ENCODE data around the gene SAMD13. TPM values are rescaled to one million over a fixed set of nuclear protein-coding genes. Genes with fewer than 3 reads are reported as not detected.
"Not testable (repeated sequence)": the region's sequence is repeated elsewhere in the genome, so short reads cannot be mapped to it uniquely, and the experiment has no call there.

The SAMD13 gene
- total RNA-seq, 1 donor from 2014 or later = 1.0 TPM

DNA sequence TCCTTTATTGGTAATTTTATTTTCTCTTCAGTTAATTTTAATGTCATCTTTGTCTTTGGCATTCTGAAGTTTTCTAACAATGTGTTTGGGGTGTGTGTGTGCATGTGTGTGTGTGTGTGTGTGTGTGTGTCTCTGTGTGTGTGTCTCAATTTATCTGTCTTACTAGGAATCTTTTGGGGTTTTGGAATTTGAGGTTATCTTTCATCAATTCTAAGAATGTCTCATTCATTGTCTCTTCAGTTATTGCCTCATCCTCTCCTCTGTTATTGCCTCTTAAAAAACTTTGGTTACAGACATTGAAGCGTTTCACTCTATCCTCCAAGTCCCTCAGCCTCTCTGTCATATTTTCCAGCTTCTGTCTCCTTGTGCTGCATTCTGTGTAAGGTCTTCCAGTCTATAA, 18.1 kb upstream of the SAMD13 start:
- DNase-seq (ENCODE audit: low read depth in 2 of 2) = no peak

DNA sequence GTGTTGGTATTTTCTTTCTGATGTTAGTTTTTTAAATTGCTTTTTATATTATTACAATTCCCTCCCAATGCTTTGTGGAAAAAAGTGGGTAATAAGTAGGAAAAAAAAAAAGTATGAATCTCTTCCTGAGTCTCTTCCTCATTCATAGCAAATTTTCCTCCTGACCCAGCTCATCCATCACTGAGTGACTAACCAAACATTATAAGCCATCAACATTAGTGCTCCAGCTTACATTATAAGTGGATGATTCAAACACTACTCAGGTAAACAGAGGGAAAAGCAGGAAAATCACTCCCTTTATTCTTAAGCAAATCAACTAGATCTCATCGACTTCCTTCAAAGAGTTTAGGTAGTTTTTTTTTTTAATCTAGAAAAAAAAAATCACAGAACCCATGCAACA, 15.4 kb upstream of the SAMD13 start:
- DNase-seq (ENCODE audit: low read depth in 2 of 2) = no peak

DNA sequence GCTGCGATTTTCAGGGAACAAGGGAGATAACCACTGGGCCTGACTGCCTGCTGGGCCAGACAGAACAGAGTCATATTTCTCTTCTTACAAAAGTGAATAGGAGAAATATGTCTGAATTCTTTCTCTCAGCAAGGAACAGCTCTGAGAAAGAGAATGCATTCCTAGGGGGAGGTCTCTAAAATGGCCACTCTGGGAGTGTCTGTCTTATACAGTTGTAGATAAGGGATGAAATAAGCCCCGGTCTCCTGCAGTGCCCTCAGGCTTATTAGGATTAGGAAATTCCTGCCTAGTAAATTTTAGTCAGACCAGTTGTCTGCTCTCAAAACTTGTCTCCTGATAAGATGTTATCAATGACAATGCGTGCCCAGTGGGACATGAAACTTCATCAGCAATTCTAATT, 14.1 kb upstream of the SAMD13 start:
- not testable (repeated sequence) for DNase-seq (ENCODE audit: low read depth in 2 of 2)

DNA sequence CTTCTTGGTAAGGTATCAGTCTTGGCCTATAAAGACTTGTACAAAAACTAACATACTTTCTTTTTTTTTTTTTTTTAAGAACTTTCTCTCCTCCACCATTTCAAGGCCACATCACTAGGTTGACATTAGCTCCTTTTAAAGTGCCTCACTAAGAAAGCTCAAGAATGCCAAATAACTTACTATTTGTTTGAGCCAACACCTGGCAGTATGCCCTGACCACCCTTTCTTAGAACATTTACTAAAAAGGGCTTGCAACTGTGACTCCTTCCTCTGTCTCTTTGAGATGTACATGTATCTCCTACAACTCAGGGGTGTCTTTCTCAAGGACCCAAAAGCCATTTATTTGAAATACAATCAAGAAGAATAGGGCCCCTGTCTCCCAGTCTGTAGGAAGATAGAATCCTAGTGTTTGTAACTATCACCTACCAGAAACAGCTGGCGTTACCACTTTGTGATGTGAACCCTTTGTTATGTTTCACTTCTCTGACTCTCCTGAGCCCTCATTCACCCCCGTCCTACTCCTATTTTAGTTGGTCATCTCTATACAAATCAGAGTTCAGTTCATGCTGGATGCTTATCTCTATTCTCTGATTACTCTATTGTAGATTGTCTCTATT, 12.2 kb upstream of the SAMD13 start:
- DNase-seq (ENCODE audit: low read depth in 2 of 2) = no peak

DNA sequence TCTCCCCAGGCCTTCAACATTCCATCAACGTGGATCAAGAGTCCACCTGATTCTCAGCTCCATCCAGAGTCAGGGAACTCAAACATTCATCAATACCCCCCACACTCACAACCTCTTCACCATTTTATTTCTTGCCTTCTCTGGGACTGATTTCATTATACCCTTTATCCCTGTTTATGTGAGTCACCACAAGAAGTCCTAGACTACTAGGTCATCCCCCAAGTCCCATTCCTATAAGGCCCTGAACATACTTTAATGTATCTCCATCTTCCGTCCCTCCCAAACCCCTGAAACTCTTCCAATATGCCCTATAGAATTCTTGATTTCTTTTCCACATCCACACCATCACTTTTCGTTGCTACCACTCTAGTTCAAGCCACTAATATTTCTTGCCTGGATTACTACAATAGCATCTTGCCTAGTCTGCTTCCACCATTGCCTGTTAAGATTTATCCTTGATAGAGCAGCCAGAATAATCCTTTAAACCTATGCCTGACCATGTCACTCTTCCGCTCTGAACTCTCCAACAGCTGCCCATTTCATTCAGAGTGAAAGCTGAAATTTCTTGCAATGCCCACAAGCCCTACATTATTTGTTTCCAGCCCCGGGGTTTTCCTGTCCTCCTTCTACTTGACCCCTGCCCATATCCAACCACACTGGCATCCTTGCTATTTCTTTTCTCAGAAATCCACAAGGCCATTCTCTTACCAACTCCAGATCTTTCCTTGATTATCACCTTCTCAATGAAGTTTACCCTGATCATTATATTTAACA, 9.4 kb upstream of the SAMD13 start:
- no peak for DNase-seq (ENCODE audit: low read depth in 2 of 2)

DNA sequence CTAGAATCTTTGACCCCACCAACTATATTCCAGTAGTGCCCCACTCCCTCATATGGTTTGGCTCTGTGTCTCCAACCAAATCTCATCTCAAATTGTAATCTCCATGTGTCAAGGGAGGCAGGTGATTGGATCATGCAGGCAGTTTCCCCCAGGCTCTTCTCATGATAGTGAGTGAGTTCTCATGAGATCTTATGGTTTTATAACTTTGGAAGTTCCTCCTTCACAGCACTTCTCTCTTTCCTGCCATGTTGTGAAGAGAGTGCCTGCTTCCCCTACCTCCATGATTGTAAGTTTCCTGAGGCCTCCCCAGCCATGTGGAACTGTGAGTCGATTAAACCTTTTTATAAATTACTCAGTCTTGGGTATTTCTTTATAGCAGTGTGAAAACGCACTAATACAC, 7.7 kb upstream of the SAMD13 start:
- no peak for DNase-seq (ENCODE audit: low read depth in 2 of 2)

DNA sequence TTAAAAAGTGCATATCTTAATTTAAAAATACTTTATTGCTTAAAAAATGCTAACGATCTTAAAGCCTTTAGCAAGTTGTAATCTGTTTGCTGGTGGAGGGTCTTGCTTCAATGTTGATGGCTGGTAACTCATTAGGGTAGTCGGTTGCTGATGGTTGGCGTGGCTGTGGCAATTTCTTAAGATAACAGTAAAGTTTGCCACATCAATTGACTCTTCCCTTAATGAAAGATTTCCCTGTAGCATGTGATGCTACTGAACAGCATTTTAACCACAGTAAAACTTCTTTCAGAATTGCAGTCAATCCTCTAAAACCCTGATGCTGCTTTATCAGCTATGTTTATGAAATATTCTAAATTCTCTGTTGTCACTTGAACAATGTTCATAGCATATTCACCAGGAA, 6.8 kb upstream of the SAMD13 start:
- no peak for DNase-seq (ENCODE audit: low read depth in 2 of 2)

DNA sequence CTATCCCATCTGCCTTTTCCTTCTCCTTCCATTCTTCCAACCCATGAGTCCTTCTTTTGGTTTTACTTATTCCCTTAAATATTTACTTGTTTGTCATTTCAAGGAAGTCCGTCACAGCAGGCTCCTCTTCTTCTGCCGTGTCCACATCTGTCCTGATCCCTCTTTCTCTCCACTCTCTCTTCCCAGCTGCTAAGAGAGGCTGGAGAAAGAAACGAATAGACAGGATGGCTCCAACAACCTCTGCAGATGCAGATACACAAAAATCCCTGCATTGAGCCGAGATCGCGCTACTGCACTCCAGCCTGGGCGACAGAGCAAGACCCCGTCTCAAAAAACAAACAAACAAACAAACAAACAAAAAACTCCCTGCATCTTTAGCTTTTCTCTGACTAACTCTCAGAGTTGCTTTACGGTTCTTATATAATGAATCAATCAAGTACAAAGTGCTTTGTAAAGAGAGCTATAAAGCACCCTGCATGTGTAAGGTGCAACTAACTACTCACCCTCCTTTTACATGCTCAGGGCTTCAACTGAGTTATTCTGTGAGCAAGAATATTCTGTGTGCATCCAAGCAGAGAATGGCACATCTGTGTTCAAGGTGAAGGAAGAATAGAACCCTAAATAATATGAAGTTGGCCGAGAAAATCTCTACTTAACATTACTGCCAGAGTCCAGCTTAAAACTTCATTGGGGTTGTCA, 3.8 kb upstream of the SAMD13 start:
- no peak for DNase-seq (ENCODE audit: low read depth in 2 of 2)

DNA sequence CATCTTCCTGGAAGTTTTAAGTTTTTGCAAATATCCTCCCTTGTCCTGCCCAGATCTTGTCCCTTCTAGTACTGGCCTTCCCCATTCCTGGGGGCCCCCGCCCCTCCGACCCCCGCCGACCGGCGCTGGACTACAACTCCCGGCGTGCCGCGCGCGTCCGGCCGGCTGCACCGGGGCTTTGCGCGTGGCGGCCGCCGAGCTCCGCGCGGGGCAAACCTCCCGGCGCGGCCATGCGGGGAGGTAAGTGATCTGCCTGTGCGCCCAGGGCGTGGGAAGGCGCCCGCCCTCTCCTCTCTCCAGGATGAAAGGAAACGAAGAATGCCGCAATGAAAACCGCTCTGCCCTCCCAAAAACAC, 3.2 kb upstream of the SAMD13 start:
- DNase-seq (ENCODE audit: low read depth in 2 of 2) = peak in 1 of 2 donors; percentile 54

DNA sequence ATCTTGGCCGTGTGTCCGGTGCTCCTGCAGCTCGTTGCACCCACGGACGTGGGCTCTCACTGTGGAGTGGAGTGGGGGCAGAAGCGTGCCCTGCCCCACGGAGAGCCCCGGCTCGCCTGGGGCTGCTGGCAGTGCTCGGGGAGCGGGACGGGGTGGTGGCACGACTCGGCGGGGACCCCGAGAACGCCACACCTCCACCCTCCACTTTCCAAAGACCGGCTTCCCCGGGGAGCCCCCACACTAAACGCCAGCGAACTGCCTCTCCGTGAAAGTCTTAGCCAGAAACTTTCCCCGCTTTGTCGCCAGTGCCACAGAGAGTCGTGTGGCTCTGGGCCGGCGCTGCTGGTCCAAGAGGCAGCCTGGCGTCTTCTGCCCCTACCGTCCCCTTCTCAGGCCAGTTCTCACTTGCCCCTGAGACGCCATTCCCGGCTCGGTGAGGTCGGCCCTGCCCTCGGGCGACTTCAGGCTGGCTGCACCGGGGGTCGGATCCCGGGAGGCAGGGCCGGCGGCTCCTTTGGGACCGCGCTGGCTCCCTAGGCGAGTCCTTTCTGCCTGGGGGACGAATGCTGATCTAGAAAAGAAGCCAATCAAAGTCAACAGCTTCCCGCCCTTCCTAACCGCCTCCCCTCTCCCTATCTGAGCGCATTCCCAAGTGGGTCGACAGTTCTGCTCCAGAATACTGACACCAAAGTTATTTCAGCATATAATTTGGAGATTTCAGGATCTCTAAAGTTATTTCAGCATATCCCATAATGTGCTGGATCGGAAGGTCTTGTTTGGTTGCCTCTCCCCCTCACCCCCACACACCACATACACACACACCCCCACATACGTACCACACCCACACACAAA, 2.6 kb upstream of the SAMD13 start:
- DNase-seq (ENCODE audit: low read depth in 2 of 2) = peak in 1 of 2 donors; percentile 41

DNA sequence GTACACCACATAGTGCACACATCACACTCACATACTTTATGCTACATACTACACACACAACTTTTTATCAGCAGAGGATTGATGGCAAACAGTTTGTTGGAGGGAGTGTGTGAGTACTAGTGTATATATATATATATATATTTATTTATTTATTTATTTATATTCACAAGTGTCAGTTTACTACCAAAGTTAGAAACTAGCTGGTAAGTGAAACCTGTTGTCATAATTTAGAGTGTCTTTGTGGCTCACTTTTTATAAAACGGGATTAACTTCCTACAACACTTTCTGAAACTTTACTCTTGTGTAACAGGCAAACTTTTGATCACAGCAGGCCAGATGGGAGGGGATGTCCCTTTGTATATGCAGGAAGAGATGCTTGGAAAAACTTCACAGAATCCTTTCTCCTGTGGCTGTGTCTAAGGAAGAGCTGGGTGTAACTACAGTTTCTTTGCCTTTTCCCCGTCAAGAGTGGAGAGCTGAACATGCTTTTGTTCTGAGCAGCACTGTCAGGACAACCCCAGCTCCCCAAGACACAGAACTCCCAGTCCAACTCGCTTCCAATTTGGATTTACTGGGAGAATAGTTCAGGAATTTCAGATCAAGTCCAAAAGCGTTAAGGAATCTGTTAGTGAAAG, 1.9 kb upstream of the SAMD13 start:
- peak in 1 of 2 donors; percentile 34 for DNase-seq (ENCODE audit: low read depth in 2 of 2)

DNA sequence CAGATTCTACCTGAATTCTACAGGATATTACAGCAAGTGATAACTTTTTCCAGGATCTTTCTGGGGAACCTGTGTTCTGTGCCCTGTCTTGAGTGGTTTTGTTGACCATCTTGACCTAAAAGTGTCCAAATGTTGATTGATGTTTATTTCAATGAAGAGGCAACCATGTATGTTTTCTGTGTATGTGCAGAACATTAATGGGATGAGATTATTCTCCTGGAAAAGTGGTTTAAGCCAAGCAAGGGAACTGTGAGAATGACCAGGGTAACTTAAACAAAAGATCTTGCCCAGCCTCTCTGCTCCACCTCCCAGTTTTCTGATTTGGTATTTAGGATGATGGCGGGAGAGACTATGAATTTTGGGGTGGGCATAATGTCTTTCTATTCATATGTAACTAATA, 1.0 kb upstream of the SAMD13 start:
- DNase-seq (ENCODE audit: low read depth in 2 of 2) = no peak

DNA sequence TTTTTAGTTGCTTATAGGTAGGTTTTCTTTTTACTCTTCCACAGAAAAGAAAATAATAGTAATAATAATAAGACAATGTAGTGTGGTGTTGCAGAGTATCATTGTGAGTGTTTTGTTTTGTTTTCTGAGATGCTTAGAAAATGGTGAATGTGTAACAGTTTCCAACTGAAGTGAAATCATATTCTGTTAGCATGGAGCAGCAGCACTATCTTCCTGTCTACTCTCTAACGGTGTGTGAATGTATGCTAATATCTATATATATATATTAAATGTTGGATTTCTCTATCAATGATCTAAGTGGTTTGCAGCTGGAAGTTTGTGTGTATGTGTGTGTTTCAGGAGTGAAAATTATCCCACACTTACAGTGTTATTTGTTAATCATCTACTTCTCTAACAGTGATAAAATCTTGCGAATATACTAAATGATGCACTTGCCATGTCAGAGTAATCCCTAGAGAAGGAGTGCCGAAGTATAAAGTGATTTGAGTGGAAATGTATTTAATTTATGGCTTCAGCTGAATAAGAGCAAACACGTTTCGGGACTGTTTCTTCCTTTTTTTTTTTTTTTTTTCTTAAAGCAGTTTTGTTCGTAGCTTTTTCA, 377 bp downstream of the SAMD13 start:
- peak in 1 of 2 donors; percentile 16 for DNase-seq (ENCODE audit: low read depth in 2 of 2)

DNA sequence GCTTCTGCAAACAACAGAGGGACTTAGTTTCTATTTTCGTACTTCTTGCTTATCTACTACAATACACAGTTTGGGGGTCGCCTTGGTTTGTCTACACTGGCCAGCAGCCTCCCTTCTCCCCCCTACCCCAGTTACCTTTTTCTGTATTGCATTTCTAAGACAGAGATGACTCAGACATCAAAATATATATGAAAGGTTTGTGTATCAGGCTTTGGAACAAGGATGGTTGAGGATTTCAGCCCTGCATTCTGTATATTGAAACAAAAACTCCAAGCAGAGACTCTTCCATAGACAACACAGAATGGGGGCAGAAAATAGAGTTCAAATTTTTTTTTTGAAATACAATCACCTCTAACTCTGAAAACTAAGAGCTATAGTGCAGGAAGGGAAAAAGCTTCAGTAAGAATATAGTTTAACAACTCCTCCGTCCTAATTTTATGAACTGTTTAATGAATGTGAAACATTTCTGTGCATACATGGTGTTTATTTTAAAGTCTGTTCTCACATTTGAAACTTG, 1.9 kb downstream of the SAMD13 start:
- DNase-seq (ENCODE audit: low read depth in 2 of 2) = peak in 1 of 2 donors; percentile 13

DNA sequence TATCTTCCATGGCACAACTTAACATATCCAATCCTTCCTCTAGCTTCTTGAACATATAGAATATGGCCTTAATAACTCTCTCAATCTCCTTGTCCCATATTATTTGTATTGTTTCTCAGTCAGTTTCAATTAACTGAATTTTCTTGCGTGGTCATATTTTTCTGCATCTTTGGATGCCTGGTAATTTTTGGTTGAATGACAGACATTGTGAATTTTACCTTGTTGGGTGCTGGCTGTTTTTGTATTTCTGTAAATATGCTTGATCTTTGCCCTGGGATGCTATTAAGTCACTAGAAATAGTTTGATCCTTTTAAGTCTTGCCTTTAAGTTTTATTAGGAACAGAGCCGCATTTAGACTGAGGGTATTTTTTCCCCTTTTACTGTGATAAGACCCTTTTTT, 5.9 kb downstream of the SAMD13 start:
- no peak for DNase-seq (ENCODE audit: low read depth in 2 of 2)

DNA sequence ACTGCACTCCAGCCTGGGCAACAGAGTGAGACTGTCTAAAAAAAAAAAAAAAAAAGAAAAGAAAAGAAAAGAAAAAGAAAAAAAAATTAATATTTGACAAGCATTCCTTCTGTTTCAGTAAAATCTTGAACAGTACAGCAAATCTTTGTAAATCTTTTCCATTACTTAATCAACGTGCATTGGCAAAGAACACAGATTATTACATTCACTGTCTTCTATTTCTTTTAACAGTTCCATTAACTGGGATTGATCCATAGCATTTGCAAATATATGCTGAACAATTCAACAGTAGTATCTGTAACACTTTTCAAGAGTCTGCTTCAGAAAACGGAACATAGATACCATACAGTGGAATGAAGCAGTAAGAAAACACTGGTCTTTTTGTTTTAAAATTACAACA, 9.8 kb downstream of the SAMD13 start:
- DNase-seq (ENCODE audit: low read depth in 2 of 2) = no peak

DNA sequence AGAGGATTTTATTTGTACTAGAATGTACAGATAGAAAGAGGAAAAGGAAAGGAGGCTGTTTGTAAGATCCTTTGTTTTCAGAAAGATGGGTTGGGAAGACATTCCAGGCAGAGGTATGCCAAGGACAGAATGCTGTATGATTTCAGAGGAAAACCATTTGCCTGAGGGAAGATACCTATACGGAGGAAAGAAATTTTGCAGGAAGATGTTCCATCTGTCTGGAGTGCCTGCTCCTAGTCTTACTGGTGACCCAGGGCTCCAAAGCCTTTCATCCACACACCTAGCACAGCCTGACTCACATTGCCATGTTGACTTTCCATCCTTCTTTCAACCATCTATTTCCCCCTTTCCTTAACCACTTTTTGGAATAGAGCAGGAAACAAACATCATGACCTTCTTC, 18.2 kb downstream of the SAMD13 start:
- DNase-seq (ENCODE audit: low read depth in 2 of 2) = no peak

DNA sequence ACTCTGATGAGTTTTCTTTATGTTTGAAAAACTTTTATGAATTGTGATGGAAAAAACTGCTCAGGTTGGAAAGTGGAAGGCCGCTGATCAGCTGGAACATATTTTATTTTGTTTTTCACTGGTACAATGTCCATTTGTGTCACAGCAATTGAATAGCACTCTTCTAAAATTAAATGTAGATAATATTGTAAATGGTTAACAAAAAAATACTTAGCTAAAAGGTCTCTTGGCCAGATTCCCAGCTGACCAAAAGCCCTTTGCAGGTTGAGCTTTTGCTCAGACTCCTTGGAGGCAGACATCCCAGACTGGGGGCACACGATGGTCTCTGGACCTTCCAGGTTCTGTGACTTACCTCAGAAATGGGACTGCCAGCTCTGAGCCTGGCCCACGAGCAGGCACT, 26.3 kb downstream of the SAMD13 start:
- no peak for DNase-seq (ENCODE audit: low read depth in 2 of 2)

DNA sequence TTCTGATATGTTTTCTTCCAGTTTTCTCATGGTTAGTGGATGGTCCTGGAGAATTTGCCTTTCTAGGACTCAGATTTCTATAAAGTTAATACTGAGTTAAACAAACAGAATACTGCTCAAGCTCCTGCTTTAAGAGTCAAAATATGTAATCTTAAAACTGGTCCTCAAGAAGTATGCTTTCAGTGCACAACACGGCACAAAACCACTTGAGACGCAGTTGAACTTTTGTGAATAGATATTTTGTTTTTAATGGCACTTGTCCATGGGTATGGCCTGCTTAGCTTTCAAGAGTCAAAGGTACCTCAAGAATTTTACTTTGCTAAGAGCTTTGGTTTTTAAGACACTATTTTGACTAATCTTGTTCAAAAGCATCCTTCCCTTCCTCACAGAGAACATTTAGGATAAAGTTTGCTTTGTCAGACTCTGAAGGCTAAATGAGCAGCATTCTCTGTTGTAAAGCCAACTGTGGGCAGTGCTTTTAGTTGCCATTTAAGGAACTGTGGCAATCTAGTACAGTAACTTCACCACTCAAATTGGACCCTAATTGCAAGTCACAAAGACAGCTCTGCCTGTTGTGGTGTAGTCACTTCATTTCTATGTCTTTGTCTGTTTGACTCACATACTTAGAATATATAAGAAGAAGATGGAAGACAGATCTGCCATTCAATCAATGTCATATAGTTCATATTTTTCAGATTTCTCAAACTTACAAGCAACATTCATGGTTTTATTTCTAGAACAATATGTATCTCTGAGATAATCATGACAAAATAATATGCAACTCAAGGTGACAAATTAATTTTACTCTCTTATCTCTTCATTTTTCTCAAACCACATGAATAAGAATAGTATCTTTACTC, 28.8 kb downstream of the SAMD13 start:
- no peak for DNase-seq (ENCODE audit: low read depth in 2 of 2)

DNA sequence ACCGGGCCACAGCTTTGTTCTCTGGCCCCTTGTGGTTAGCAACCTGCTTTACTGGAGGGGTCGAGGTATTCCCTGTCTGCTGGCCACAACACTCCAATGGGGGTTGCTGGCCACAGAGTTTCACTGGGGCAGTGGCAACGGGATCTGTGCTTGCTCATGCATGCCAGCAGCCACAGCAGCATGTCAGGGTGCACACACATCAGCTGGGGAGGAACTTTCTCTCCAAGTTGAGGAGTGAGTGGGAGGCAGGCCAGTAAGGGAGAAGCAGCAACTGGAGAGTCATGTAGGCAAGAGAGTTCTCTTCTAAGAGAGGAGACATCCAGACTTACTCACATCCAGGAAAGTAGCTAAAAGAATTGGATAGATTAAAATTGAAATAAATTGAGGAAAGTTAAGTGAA, 38.0 kb downstream of the SAMD13 start:
- no peak for DNase-seq (ENCODE audit: low read depth in 2 of 2)
